GM12875 (cell line): ENCODE data around the gene PLXNA2.

Experiments used
- H3K4me3 ChIP-seq: one replicate; pipeline ENCODE4 v1.5.1; 2011; ENCODE audit warnings: low read depth, low read length, control low read depth
- TF ChIP-seq, protein P1 (sequence below): IDR thresholded peaks from 2 replicates; pipeline ENCODE4 v1.5.1; 2011; ENCODE audit warnings: low read depth, mild to moderate bottlenecking, control low read depth, inconsistent platforms, low read length, moderate library complexity, borderline replicate concordance; ENCODE audit not compliant: insufficient read depth

The PLXNA2 gene

DNA sequence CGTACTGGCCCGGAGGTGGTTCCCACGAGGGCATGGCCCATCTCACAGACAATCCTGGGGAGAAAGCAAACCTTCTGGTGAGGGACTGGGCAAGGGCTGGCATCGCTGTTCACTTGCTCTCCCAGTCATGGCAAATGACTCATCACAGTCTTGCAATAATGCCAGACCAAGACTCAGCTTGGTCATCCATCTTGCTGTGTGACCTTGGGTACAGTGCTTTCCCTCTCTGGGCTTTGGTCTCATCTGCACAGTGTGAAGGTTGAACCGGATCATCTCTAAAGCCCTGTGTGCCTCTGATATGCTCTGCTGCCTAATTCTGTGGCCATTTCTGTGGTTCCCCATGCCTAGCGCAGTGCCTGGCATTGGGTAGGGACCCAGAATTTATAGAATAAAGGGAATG, 189.7 kb downstream of the PLXNA2 start:
- no peak overlapping the region for H3K4me3 ChIP-seq
- TF ChIP-seq, protein P1, sequence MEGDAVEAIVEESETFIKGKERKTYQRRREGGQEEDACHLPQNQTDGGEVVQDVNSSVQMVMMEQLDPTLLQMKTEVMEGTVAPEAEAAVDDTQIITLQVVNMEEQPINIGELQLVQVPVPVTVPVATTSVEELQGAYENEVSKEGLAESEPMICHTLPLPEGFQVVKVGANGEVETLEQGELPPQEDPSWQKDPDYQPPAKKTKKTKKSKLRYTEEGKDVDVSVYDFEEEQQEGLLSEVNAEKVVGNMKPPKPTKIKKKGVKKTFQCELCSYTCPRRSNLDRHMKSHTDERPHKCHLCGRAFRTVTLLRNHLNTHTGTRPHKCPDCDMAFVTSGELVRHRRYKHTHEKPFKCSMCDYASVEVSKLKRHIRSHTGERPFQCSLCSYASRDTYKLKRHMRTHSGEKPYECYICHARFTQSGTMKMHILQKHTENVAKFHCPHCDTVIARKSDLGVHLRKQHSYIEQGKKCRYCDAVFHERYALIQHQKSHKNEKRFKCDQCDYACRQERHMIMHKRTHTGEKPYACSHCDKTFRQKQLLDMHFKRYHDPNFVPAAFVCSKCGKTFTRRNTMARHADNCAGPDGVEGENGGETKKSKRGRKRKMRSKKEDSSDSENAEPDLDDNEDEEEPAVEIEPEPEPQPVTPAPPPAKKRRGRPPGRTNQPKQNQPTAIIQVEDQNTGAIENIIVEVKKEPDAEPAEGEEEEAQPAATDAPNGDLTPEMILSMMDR = no peak

GRCh38 chr1:208053661-208054060, 190.5 kb downstream of the PLXNA2 start:
- TF ChIP-seq, protein P1 = no peak
- no peak overlapping the region for H3K4me3 ChIP-seq

DNA sequence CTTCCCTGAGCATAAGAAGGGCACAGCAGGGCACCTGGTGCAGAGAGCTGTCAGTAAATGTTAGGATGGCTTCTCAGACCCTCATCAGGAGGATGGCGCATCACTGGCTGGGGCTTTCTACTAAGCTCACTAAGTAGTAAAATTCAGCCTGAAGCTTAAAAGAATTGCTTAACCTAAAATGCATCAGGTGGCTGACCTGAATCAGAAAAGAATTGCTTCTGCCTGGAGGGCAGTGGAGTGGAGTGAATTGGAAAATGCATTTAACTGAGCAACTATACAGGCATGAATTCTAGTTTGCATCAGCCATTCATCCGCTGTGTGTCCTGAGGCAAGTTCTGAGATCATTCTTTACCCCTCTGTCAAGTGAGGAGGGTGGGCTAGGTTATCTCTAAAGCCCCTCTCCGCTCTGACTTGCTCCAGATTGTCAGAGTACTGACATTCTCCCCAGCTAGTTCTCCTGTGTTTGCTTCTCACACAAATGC, 191.2 kb downstream of the PLXNA2 start:
- H3K4me3 ChIP-seq = no peak overlapping the region

DNA sequence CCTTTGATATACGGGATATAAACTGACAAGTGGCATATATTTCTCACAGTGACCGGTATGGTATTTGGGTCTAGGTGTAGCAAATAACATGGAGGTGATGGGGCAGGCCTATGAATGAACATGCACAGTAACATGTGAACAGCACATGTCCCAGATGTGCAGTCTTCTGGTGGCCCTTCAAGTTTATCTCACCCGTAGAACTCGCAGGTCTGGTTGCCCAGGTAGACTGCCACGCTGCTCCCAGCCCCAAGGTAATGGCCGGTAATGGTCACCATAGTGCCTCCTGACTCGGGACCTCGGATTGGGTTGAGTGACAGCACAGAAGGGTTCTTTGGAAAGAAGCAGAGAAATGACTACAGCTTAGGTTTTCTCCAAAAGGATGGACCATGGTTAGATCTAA, 192.0 kb downstream of the PLXNA2 start:
- H3K4me3 ChIP-seq = no peak overlapping the region
- TF ChIP-seq, protein P1 = no peak

More for the DNA sequence above, 191.2 kb downstream of the PLXNA2 start:
- TF ChIP-seq, protein P1 = no peak

- TF ChIP-seq, protein P1 = no peak
- no peak overlapping the region for H3K4me3 ChIP-seq
Observed at GRCh38 chr1:208051651-208052050, 192.5 kb downstream of the PLXNA2 start.

DNA sequence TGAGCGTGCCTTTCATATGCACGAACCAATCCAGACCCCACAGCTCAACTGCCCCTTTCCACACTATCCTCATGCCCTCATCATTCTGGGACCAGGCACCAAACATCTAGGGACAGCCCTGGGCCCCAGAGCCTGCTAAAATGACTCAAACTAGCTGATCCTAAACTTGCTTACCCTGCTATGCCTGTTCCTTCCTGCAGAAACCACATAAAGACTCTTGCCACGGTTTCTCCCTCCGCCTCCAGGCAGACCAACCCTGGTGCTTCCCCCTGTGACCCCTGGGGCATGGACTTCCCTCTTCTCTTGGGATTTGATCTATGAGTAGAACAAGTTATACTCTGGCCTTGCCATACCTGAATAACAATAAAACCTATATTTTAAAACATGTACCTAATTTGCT, 195.3 kb downstream of the PLXNA2 start:
- TF ChIP-seq, protein P1 = no peak
- H3K4me3 ChIP-seq = no peak overlapping the region

GRCh38 chr1:208047975-208048374, 196.2 kb downstream of the PLXNA2 start:
- no peak overlapping the region for H3K4me3 ChIP-seq
- TF ChIP-seq, protein P1 = no peak
